Mesenchymal stem cell (in vitro differentiated cells and primary cell): ENCODE measurements around the gene PHKB.

ENCODE experiments used
- DNase-seq: peaks from one replicate; pipeline ENCODE4 v3.0.0-alpha.2; 2013
- H2AFZ ChIP-seq: one replicate; pipeline ENCODE4 v1.6.1; 2013; ENCODE audit warnings: low read depth, mild to moderate bottlenecking, control low read depth, inconsistent platforms, low read length, moderate library complexity
- H2AK5ac ChIP-seq: 2 replicates; pipeline ENCODE4 v1.6.1; 2013; ENCODE audit warnings: low read length, moderate library complexity, mild to moderate bottlenecking, inconsistent platforms; ENCODE audit not compliant: severe bottlenecking
- H2BK120ac ChIP-seq: one replicate; pipeline ENCODE4 v1.6.1; 2013; ENCODE audit warnings: low read depth, mild to moderate bottlenecking, inconsistent platforms, low read length, moderate library complexity
- H2BK12ac ChIP-seq, 2 experiments: one replicate each; pipeline ENCODE4 v1.6.1; 2013; ENCODE audit warnings: inconsistent platforms in 2 of 2, low read length in 2 of 2, mild to moderate bottlenecking in 2 of 2, moderate library complexity in 2 of 2, control low read depth in 1 of 2
- H2BK15ac ChIP-seq: one replicate; pipeline ENCODE4 v1.6.1; 2013; ENCODE audit warnings: mild to moderate bottlenecking, low read depth, inconsistent platforms; ENCODE audit not compliant: poor library complexity, severe bottlenecking
- H2BK5ac ChIP-seq: 2 replicates; pipeline ENCODE4 v1.6.1; 2013; ENCODE audit warnings: low read depth, mild to moderate bottlenecking, low read length, control low read depth, inconsistent platforms; ENCODE audit not compliant: poor library complexity, severe bottlenecking
- H3K14ac ChIP-seq, 2 experiments: one replicate each; pipeline ENCODE4 v1.6.1; 2013; ENCODE audit warnings: inconsistent platforms in 2 of 2, low read length in 2 of 2, control low read depth in 1 of 2, mild to moderate bottlenecking in 1 of 2, moderate library complexity in 1 of 2
- H3K18ac ChIP-seq, 2 experiments: one replicate each; pipeline ENCODE4 v1.6.1; 2013; ENCODE audit warnings: inconsistent platforms in 2 of 2, low read length in 2 of 2, control low read depth in 1 of 2, low read depth in 1 of 2, mild to moderate bottlenecking in 1 of 2
- H3K23ac ChIP-seq, 2 experiments: one replicate each; pipeline ENCODE4 v1.6.1; 2013; ENCODE audit warnings: inconsistent platforms in 2 of 2, low read length in 2 of 2, mild to moderate bottlenecking in 2 of 2, moderate library complexity in 2 of 2, control low read depth in 1 of 2
- H3K27ac ChIP-seq: 2 replicates; pipeline ENCODE4 v1.5.1; 2013; ENCODE audit warnings: mild to moderate bottlenecking, moderate library complexity, low read length, control low read depth, inconsistent platforms; ENCODE audit not compliant: poor library complexity, severe bottlenecking
- H3K27me3 ChIP-seq, 2 experiments: 2 replicates each; pipeline versions ENCODE4 v1.6.1 to v1.7.0; 2013; ENCODE audit warnings: low read length in 2 of 2, mild to moderate bottlenecking in 2 of 2, moderate library complexity in 2 of 2, control low read depth in 1 of 2, inconsistent platforms in 1 of 2; ENCODE audit not compliant: control insufficient read depth in 1 of 2, insufficient read depth in 1 of 2
- H3K36me3 ChIP-seq, 2 experiments: 2 replicates each; pipeline versions ENCODE4 v1.6.1 to v1.7.0; 2013; ENCODE audit warnings: low read length in 2 of 2, control low read depth in 1 of 2, inconsistent platforms in 1 of 2, low read depth in 1 of 2, mild to moderate bottlenecking in 1 of 2; ENCODE audit not compliant: insufficient read depth in 2 of 2, control insufficient read depth in 1 of 2
- H3K4ac ChIP-seq, 2 experiments: one replicate each; pipeline ENCODE4 v1.6.1; 2013; ENCODE audit warnings: inconsistent platforms in 2 of 2, low read length in 2 of 2, mild to moderate bottlenecking in 2 of 2, moderate library complexity in 2 of 2, control low read depth in 1 of 2, low read depth in 1 of 2
- H3K4me1 ChIP-seq: 2 replicates; pipeline ENCODE4 v1.6.1; 2013; ENCODE audit warnings: low read depth, low read length, control low read depth; ENCODE audit not compliant: control insufficient read depth, insufficient read depth
- H3K4me2 ChIP-seq: 2 replicates; pipeline ENCODE4 v1.6.1; 2013; ENCODE audit warnings: low read length, mild to moderate bottlenecking, inconsistent platforms; ENCODE audit not compliant: poor library complexity, severe bottlenecking
- H3K4me3 ChIP-seq, 2 experiments: 2 replicates each; pipeline versions ENCODE4 v1.5.1 to v1.7.0; 2013; ENCODE audit warnings: low read length in 2 of 2, mild to moderate bottlenecking in 2 of 2, control low read depth in 1 of 2, low read depth in 1 of 2; ENCODE audit not compliant: insufficient read depth in 1 of 2
- H3K79me1 ChIP-seq: replicated peaks from 2 replicates; pipeline ENCODE4 v1.6.1; 2013; ENCODE audit warnings: mild to moderate bottlenecking, control low read depth, low read length, inconsistent platforms; ENCODE audit not compliant: poor library complexity, severe bottlenecking
- H3K9ac ChIP-seq: 2 replicates; pipeline ENCODE4 v1.7.0; 2013; ENCODE audit warnings: mild to moderate bottlenecking, low read length, moderate library complexity
- H3K9me3 ChIP-seq: 2 replicates; pipeline ENCODE4 v1.7.0; 2013; ENCODE audit warnings: mild to moderate bottlenecking, low read length; ENCODE audit not compliant: control insufficient read depth
- H4K8ac ChIP-seq: one replicate; pipeline ENCODE4 v1.6.1; 2013; ENCODE audit warnings: inconsistent platforms, mild to moderate bottlenecking, low read length, moderate library complexity
- H4K91ac ChIP-seq: one replicate; pipeline ENCODE4 v1.6.1; 2013; ENCODE audit warnings: mild to moderate bottlenecking, low read length, inconsistent platforms
- WGBS: methylation state at CpG from one replicate; pipeline ENCODE4 v1.1.7; 2013; ENCODE audit warnings: mixed read lengths; 5-methylcytosine and 5-hydroxymethylcytosine counted together

Gene PHKB

GRCh38 chr16:47728205-47728604 is 267.1 kb downstream of the PHKB start:
- WGBS, result 87% methylated on average over 3 of the region's 3 CpGs
- H2AK5ac ChIP-seq, result no peak overlapping the region
- no peak overlapping the region for H2BK120ac ChIP-seq
- no peaks in the 10 kb centered on the region for H3K36me3 ChIP-seq
- H3K23ac ChIP-seq, result no peak overlapping the region
- no peak overlapping the region for H3K4me2 ChIP-seq
- no peaks in the 10 kb centered on the region for H3K79me1 ChIP-seq
- no peak overlapping the region for H2BK5ac ChIP-seq
- H2BK15ac ChIP-seq, result no peak overlapping the region
- no peak overlapping the region for H4K8ac ChIP-seq
- no peak overlapping the region for H4K91ac ChIP-seq
- H3K4me1 ChIP-seq, result peaks cover 9% of the 10 kb centered on the region
- no peak overlapping the region for H3K18ac ChIP-seq
- H3K4ac ChIP-seq, result no peak overlapping the region
- H3K27me3 ChIP-seq, result peaks cover 0 to 8% of the 10 kb centered on the region in 2 experiments
- no peak overlapping the region for H3K9ac ChIP-seq
- H3K14ac ChIP-seq, result no peak overlapping the region
- H2AFZ ChIP-seq, result no peak overlapping the region
- H3K27ac ChIP-seq, result no peak overlapping the region
- H3K9me3 ChIP-seq, result no peaks in the 10 kb centered on the region
- H3K4me3 ChIP-seq, result no peak overlapping the region
- no peak overlapping the region for H2BK12ac ChIP-seq
- DNase-seq, result no peak

- 100% methylated on average over 2 of the region's 12 CpGs for WGBS
- Histone ChIP-seq H3K4me2 (no peak overlapping the region), H3K4me1 (peaks cover 9% of the 10 kb centered on the region)
These were observed 268.6 kb downstream of the PHKB start for GRCh38 chr16:47729701-47730100.

GRCh38 chr16:47731252-47731651 is 270.1 kb downstream of the PHKB start:
- peak overlapping the region in 1 of 2 experiments; percentile 1 for H3K18ac ChIP-seq
- peak overlapping the region; percentile 79 for H4K8ac ChIP-seq
- H2BK15ac ChIP-seq, result peak overlapping the region; percentile 12
- no peaks in the 10 kb centered on the region for H3K79me1 ChIP-seq
- H3K14ac ChIP-seq, result no peak overlapping the region
- H3K27ac ChIP-seq, result no peak overlapping the region
- no peak overlapping the region for H3K4me2 ChIP-seq
- no peak overlapping the region for H3K4ac ChIP-seq
- H2BK120ac ChIP-seq, result no peak overlapping the region
- H3K4me1 ChIP-seq, result peaks cover 9% of the 10 kb centered on the region
- no peak overlapping the region for H3K23ac ChIP-seq
- no peak overlapping the region for H2AFZ ChIP-seq
- H2BK5ac ChIP-seq, result no peak overlapping the region
- H3K4me3 ChIP-seq, result no peak overlapping the region
- H3K9me3 ChIP-seq, result no peaks in the 10 kb centered on the region
- H3K27me3 ChIP-seq, result no peaks in the 10 kb centered on the region
- peak overlapping the region; percentile 67 to 90 for H2BK12ac ChIP-seq
- H3K9ac ChIP-seq, result no peak overlapping the region
- no peaks in the 10 kb centered on the region for H3K36me3 ChIP-seq
- no peak overlapping the region for H4K91ac ChIP-seq
- DNase-seq, result peak; percentile 59
- H2AK5ac ChIP-seq, result no peak overlapping the region
- WGBS, result 79% methylated on average over 2 of the region's 2 CpGs

More at GRCh38 chr16:47729701-47730100, 268.6 kb downstream of the PHKB start:
- H3K27ac ChIP-seq, result no peak overlapping the region
- H3K9ac ChIP-seq, result no peak overlapping the region
- no peaks in the 10 kb centered on the region for H3K79me1 ChIP-seq
- peaks cover 0 to 3% of the 10 kb centered on the region in 2 experiments for H3K27me3 ChIP-seq
- H3K4me3 ChIP-seq, result no peak overlapping the region
- H2BK5ac ChIP-seq, result no peak overlapping the region
- no peak overlapping the region for H4K91ac ChIP-seq
- H2BK15ac ChIP-seq, result no peak overlapping the region
- H4K8ac ChIP-seq, result no peak overlapping the region
- no peaks in the 10 kb centered on the region for H3K9me3 ChIP-seq
- no peak overlapping the region for H3K4ac ChIP-seq
- no peak overlapping the region for H2AFZ ChIP-seq
- H2BK12ac ChIP-seq, result no peak overlapping the region
- no peak overlapping the region for H2BK120ac ChIP-seq
- no peaks in the 10 kb centered on the region for H3K36me3 ChIP-seq
- no peak overlapping the region for H3K14ac ChIP-seq
- no peak overlapping the region for H3K23ac ChIP-seq
- no peak overlapping the region for H3K18ac ChIP-seq
- DNase-seq, result no peak
- H2AK5ac ChIP-seq, result no peak overlapping the region

- Histone ChIP-seq H3K14ac (no peak overlapping the region), H2AK5ac (no peak overlapping the region), H3K4me3 (no peak overlapping the region), H2BK120ac (peak overlapping the region; percentile 54), H3K9me3 (no peaks in the 10 kb centered on the region), H3K27ac (peak overlapping the region; percentile 55), H3K4me2 (no peak overlapping the region), H2BK5ac (no peak overlapping the region), H4K91ac (no peak overlapping the region), H3K9ac (no peak overlapping the region), H3K18ac (peak overlapping the region in 1 of 2 experiments; percentile 82), H3K79me1 (no peaks in the 10 kb centered on the region), H2AFZ (no peak overlapping the region), H3K27me3 (no peaks in the 10 kb centered on the region), H2BK12ac (peak overlapping the region in 1 of 2 experiments; percentile 67), H4K8ac (no peak overlapping the region), H3K36me3 (no peaks in the 10 kb centered on the region), H3K4ac (no peak overlapping the region), H2BK15ac (no peak overlapping the region), H3K23ac (no peak overlapping the region), H3K4me1 (peaks cover 9% of the 10 kb centered on the region)
- DNase-seq, result no peak
- 92% methylated on average over 1 of the region's 3 CpGs for WGBS
These were observed 271.0 kb downstream of the PHKB start for GRCh38 chr16:47732122-47732521.
